ENCODE data around the gene NRIP2. TPM values are rescaled to one million over a fixed set of nuclear protein-coding genes. Genes with fewer than 3 reads are reported as not detected.

The NRIP2 gene
- polyA plus RNA-seq, 1 donor from 2014 or later: not detected

DNA sequence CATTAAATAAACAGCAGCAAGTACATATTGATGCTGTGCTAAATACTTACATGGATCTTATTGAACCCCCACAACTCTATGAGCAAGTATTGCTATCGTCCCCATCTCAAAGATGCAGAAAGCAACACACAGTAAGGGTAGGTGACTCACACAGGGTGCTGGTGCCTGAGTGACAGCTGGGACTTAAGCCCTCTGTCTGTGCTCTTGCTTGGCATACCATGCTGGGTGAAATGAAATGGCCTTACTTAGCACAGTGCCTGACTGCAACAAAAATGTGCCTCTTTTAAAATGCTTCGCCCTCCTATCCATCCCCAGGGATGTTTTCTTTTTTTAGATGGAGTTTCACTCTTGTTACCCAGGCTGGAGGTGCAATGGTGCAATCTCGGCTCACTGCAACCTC lies 21.2 kb upstream of the NRIP2 start:
- Histone ChIP-seq H3F3A (ENCODE audit: insufficient read depth, low read length, poor library complexity, severe bottlenecking) (no peaks in the 10 kb centered on the region), H2AFZ (ENCODE audit: low read depth, low read length) (no peak overlapping the region), H3K4me3 (ENCODE audit: low read length) (no peak overlapping the region), H3K27ac (ENCODE audit: low read length) (no peak overlapping the region), H3K4me2 (ENCODE audit: low read length) (no peak overlapping the region), H3K9ac (ENCODE audit: low read length) (no peak overlapping the region), H3K9me3 (ENCODE audit: low read length) (no peaks in the 10 kb centered on the region), H3K9me2 (ENCODE audit: insufficient read depth, low read length) (no peaks in the 10 kb centered on the region), H3K79me2 (replicated peaks; ENCODE audit: insufficient read depth, low read length) (no peaks in the 10 kb centered on the region), H4K20me1 (ENCODE audit: insufficient read depth) (no peaks in the 10 kb centered on the region), H3K27me3 (ENCODE audit: insufficient read depth, low read depth, low read length) (no peaks in the 10 kb centered on the region), H3K36me3 (ENCODE audit: insufficient read depth, low read length) (no peaks in the 10 kb centered on the region)
- TF ChIP-seq MXI1 (conservative IDR thresholded peaks at IDR 0.05; ENCODE audit: poor library complexity, severe bottlenecking): no peak
- no peak for TF ChIP-seq SMC3 (conservative IDR thresholded peaks at IDR 0.05; ENCODE audit: poor library complexity)
- TF ChIP-seq POLR2AphosphoS5 (IDR thresholded peaks at IDR 0.05): no peak
- TF ChIP-seq EP300 (conservative IDR thresholded peaks at IDR 0.05; ENCODE audit: poor library complexity, severe bottlenecking): no peak
- no peak for TF ChIP-seq RAD21 (conservative IDR thresholded peaks at IDR 0.05)

DNA sequence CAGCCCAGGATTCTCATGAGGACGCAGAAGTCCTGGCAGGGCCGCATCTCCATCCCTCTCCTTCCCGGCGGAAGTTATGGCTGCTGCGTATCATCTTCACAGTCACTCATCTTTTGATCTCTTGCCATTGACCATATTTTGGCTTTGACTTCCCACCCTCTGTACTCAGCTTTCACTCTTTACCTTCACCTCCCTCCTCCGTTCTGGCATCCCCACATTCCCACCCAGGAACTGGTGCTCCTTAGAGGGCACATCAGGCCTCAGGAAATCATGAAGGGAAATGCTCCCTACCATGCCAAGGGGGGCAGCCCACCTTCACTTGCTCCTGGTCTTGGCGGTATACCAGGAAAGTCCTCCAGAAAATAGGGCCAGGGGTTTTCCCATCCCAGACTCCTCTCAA lies 20.7 kb upstream of the NRIP2 start:
- H3K4me3 ChIP-seq (ENCODE audit: low read length): no peak overlapping the region
- no peak overlapping the region for H2AFZ ChIP-seq (ENCODE audit: low read depth, low read length)
- H3K9ac ChIP-seq (ENCODE audit: low read length): no peak overlapping the region
- H3K27ac ChIP-seq (ENCODE audit: low read length): no peak overlapping the region
- TF ChIP-seq TAF1 (IDR thresholded peaks at IDR 0.05; ENCODE audit: low read depth) (no peak), MXI1 (conservative IDR thresholded peaks at IDR 0.05; ENCODE audit: poor library complexity, severe bottlenecking) (no peak), EZH2 (IDR thresholded peaks at IDR 0.05; ENCODE audit: borderline replicate concordance, insufficient read depth, low read length, poor library complexity, severe bottlenecking) (no peak), RAD21 (conservative IDR thresholded peaks at IDR 0.05) (no peak), SMC3 (conservative IDR thresholded peaks at IDR 0.05; ENCODE audit: poor library complexity) (no peak), POLR2AphosphoS5 (IDR thresholded peaks at IDR 0.05) (no peak), EP300 (conservative IDR thresholded peaks at IDR 0.05; ENCODE audit: poor library complexity, severe bottlenecking) (no peak)
- TF ChIP-seq, protein P1, sequence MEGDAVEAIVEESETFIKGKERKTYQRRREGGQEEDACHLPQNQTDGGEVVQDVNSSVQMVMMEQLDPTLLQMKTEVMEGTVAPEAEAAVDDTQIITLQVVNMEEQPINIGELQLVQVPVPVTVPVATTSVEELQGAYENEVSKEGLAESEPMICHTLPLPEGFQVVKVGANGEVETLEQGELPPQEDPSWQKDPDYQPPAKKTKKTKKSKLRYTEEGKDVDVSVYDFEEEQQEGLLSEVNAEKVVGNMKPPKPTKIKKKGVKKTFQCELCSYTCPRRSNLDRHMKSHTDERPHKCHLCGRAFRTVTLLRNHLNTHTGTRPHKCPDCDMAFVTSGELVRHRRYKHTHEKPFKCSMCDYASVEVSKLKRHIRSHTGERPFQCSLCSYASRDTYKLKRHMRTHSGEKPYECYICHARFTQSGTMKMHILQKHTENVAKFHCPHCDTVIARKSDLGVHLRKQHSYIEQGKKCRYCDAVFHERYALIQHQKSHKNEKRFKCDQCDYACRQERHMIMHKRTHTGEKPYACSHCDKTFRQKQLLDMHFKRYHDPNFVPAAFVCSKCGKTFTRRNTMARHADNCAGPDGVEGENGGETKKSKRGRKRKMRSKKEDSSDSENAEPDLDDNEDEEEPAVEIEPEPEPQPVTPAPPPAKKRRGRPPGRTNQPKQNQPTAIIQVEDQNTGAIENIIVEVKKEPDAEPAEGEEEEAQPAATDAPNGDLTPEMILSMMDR (IDR thresholded peaks at IDR 0.05; ENCODE audit: poor library complexity, severe bottlenecking): no peak
- TF ChIP-seq, protein P2, sequence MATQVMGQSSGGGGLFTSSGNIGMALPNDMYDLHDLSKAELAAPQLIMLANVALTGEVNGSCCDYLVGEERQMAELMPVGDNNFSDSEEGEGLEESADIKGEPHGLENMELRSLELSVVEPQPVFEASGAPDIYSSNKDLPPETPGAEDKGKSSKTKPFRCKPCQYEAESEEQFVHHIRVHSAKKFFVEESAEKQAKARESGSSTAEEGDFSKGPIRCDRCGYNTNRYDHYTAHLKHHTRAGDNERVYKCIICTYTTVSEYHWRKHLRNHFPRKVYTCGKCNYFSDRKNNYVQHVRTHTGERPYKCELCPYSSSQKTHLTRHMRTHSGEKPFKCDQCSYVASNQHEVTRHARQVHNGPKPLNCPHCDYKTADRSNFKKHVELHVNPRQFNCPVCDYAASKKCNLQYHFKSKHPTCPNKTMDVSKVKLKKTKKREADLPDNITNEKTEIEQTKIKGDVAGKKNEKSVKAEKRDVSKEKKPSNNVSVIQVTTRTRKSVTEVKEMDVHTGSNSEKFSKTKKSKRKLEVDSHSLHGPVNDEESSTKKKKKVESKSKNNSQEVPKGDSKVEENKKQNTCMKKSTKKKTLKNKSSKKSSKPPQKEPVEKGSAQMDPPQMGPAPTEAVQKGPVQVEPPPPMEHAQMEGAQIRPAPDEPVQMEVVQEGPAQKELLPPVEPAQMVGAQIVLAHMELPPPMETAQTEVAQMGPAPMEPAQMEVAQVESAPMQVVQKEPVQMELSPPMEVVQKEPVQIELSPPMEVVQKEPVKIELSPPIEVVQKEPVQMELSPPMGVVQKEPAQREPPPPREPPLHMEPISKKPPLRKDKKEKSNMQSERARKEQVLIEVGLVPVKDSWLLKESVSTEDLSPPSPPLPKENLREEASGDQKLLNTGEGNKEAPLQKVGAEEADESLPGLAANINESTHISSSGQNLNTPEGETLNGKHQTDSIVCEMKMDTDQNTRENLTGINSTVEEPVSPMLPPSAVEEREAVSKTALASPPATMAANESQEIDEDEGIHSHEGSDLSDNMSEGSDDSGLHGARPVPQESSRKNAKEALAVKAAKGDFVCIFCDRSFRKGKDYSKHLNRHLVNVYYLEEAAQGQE (IDR thresholded peaks at IDR 0.05; ENCODE audit: borderline replicate concordance): no peak
- no peaks in the 10 kb centered on the region for H3K9me2 ChIP-seq (ENCODE audit: insufficient read depth, low read length)
- H4K20me1 ChIP-seq (ENCODE audit: insufficient read depth): no peaks in the 10 kb centered on the region
- H3F3A ChIP-seq (ENCODE audit: insufficient read depth, low read length, poor library complexity, severe bottlenecking): no peaks in the 10 kb centered on the region
- no peaks in the 10 kb centered on the region for H3K79me2 ChIP-seq (replicated peaks; ENCODE audit: insufficient read depth, low read length)
- no peaks in the 10 kb centered on the region for H3K27me3 ChIP-seq (ENCODE audit: insufficient read depth, low read depth, low read length)
- H3K4me2 ChIP-seq (ENCODE audit: low read length): no peak overlapping the region
- no peaks in the 10 kb centered on the region for H3K36me3 ChIP-seq (ENCODE audit: insufficient read depth, low read length)
- H3K9me3 ChIP-seq (ENCODE audit: low read length): no peaks in the 10 kb centered on the region
